ENCODE measurements around the gene THAP5. TPM values are rescaled to one million over a fixed set of nuclear protein-coding genes. Genes with fewer than 3 reads are reported as not detected.
"Not testable (repeated sequence)": the region's sequence is repeated elsewhere in the genome, so short reads cannot be mapped to it uniquely, and the experiment has no call there.

Gene THAP5
- total and polyA plus RNA-seq, 10 donors: 8.8 to 44.1 (median 30.6) TPM

DNA sequence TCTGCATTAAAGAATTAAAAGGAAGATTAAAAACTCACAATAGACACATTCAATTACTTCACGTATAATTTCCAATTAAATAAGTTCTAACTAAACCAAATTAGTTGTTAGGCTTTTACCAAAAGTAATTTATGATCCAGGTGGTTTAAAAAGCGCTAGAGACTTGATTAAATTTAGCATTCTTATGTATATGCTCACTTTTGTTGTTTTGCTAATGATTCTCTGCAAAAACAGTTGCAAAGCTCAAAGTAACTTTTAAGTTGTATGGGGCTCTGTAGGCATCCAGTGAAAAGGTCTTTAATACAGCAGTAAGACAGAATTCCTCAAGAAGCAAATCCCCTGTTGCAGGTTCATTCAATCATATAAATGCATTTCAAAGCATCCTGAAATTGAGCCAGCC, 28.0 kb downstream of the THAP5 start:
- Histone ChIP-seq H3K4me3 (no peak overlapping the region), H3K27me3 (replicated peaks in 1 of 7) (no peaks in the 10 kb centered on the region), H3K27ac (no peak overlapping the region), H3K4me1 (no peaks in the 10 kb centered on the region), H3K36me3 (no peaks in the 10 kb centered on the region), H3K9me3 (no peaks in the 10 kb centered on the region)
- DNase-seq: no peak
- intact Hi-C loops (cut with DNase I; ENCODE audit: low total_unique reads): no loop called here
- 80 to 89% (median 85%) methylated on average over 2 of the region's 2 CpGs for WGBS, 5 donors
- no peak for TF ChIP-seq CTCF (IDR thresholded peaks at IDR 0.05 in 8 of 11, conservative IDR thresholded peaks at IDR 0.05 in 3 of 11)
- TF ChIP-seq POLR2AphosphoS5 (IDR thresholded peaks at IDR 0.05): no peak
- no peak for TF ChIP-seq POLR2A (IDR thresholded peaks at IDR 0.05)

GRCh38 chr7:108538685-108539084, 30.8 kb downstream of the THAP5 start:
- H3K27me3 ChIP-seq (replicated peaks in 1 of 7); H3K4me3 ChIP-seq; DNase-seq; H3K36me3 ChIP-seq; intact Hi-C loops (cut with DNase I; ENCODE audit: low total_unique reads); H3K4me1 ChIP-seq; H3K9me3 ChIP-seq; H3K27ac ChIP-seq: not testable (repeated sequence)
- whole genome bisulfite sequencing, 5 donors: 86 to 100% (median 93%) methylated on average over 3 to 4 of the region's 4 CpGs

- H3K36me3 ChIP-seq; H3K4me3 ChIP-seq; H3K9me3 ChIP-seq; H3K4me1 ChIP-seq; intact Hi-C loops (cut with DNase I; ENCODE audit: low total_unique reads); H3K27ac ChIP-seq; H3K27me3 ChIP-seq (replicated peaks in 1 of 7); DNase-seq: not testable (repeated sequence)
- 13 to 29% (median 22%) methylated on average over 2 of the region's 2 CpGs for WGBS, 5 donors
These were observed 31.3 kb downstream of the THAP5 start for GRCh38 chr7:108538236-108538635.

- DNase-seq: no peak
- intact Hi-C loops (cut with DNase I; ENCODE audit: low total_unique reads): no loop called here
- Histone ChIP-seq H3K36me3 (no peaks in the 10 kb centered on the region), H3K27me3 (replicated peaks in 1 of 7) (no peaks in the 10 kb centered on the region), H3K9me3 (no peaks in the 10 kb centered on the region), H3K4me3 (no peak overlapping the region), H3K4me1 (peaks cover 0 to 10% (median 0%) of the 10 kb centered on the region in 6 donors), H3K27ac (no peak overlapping the region)
- WGBS, 5 donors: 84 to 98% (median 89%) methylated on average over 2 of the region's 2 CpGs
- TF ChIP-seq CTCF (IDR thresholded peaks at IDR 0.05 in 8 of 11, conservative IDR thresholded peaks at IDR 0.05 in 3 of 11): no peak
These were observed 32.3 kb downstream of the THAP5 start for GRCh38 chr7:108537229-108537628.

GRCh38 chr7:108535744-108536143, 33.8 kb downstream of the THAP5 start:
- no peak overlapping the region for H3K4me3 ChIP-seq
- intact Hi-C loops (cut with DNase I; ENCODE audit: low total_unique reads): no loop called here
- no peaks in the 10 kb centered on the region for H3K9me3 ChIP-seq
- no peak for DNase-seq
- no peak for TF ChIP-seq POLR2A (IDR thresholded peaks at IDR 0.05)
- no peak for TF ChIP-seq POLR2AphosphoS5 (IDR thresholded peaks at IDR 0.05)
- TF ChIP-seq CTCF (IDR thresholded peaks at IDR 0.05 in 8 of 11, conservative IDR thresholded peaks at IDR 0.05 in 3 of 11): no peak
- H3K36me3 ChIP-seq: no peaks in the 10 kb centered on the region
- no peaks in the 10 kb centered on the region for H3K27me3 ChIP-seq (replicated peaks in 1 of 7)
- H3K27ac ChIP-seq: peak overlapping the region in 2 of 8 donors; percentile 4 to 24
- 21 to 30% (median 25%) methylated on average over 1 of the region's 1 CpG for WGBS, 5 donors
- H3K4me1 ChIP-seq: peaks cover 0 to 10% (median 0%) of the 10 kb centered on the region in 6 donors
